ENCODE data around the gene CENPA.
"Not testable (repeated sequence)": the region's sequence is repeated elsewhere in the genome, so short reads cannot be mapped to it uniquely, and the experiment has no call there.

CENPA gene

DNA sequence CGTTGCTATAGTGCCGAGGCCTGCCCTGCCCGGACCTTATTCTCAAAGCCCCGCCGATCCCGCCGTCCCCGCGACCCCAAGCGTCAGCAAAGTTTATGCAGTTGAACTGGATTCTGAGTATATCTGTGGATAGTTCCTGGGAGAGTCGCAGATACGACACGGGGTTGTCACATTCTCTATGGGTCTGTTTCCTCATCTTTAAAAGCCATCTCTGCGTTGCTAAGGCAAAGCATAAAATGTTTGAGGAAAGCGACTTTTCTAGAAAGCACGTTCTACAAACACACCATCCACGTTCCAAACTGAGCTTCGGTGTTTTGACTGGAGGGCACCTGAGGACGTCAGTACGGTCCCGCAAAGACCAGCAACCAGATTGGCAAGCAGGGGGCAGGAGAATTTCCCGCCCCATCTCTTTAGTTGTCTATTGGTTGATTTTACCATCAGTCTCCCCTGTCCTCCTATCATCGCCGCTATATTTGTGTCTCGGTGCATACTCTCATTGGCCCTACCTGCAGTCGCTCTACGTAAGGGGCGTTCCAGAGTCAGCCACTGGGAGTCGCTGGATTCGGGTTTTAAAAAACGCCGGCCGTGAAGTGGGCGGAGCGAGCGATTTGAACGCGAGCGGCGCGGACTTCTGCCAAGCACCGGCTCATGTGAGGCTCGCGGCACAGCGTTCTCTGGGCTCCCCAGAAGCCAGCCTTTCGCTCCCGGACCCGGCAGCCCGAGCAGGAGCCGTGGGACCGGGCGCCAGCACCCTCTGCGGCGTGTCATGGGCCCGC, at the start of gene CENPA:
Gene CENPA (plus strand): TSS at position 626 of the 776 bp plus-strand sequence. CDS start 141 bp downstream, at position 767.
- peak; percentile 98 for DNase-seq

- no peak for DNase-seq
Observed at GRCh38 chr2:26737221-26737620, 48.6 kb upstream of the CENPA start.

- no peak for DNase-seq
Observed at GRCh38 chr2:26738481-26738880, 47.4 kb upstream of the CENPA start.

- no peak for DNase-seq
Observed at GRCh38 chr2:26739514-26739913, 46.3 kb upstream of the CENPA start.

- DNase-seq, result no peak
Observed at GRCh38 chr2:26740346-26740745, 45.5 kb upstream of the CENPA start.

DNA sequence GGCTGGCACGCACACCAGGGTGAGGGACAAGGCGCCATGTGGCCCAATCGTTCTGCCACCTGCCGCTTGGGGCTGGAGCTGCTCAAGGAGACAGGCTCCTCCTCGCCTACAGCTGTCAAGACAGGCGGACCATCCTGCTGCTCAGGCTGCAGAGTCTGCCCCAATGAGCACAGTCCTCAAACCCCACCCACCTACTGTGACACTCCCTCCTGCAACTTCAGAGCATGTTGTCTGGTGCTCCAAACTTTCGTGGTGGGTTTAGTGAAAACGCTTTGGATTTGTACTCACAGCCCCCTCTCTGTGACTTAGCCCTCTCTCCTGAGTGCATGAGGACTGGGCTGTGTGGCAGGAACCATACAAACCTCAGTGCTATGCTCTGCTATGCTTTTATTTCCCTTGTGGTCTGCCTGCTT, 45.0 kb upstream of the CENPA start:
- DNase-seq, result no peak

GRCh38 chr2:26742048-26742770, 43.6 kb upstream of the CENPA start:
- no peak for DNase-seq

DNA sequence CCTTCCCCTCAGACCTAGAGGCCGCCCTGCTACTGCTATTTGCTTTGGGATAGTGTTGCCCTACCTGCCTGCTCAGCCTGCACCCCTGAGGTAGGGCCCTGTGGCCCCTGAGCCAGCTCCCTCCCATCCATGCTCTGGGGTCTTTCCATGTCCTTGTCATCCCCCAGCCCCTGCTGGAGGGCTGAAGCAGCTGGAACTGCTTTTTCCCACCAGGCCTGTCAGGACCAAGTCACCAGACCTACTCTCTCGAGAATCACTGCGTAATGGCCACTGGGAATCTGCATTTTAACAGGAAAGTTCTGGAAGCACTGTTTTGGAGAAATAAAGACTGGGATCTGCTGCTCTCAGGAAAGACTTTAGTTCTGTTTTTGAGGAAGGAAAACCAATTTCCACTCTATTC, 42.0 kb upstream of the CENPA start:
- no peak for DNase-seq

GRCh38 chr2:26744953-26745352, 40.9 kb upstream of the CENPA start:
- no peak for DNase-seq

GRCh38 chr2:26745609-26746327, 40.1 kb upstream of the CENPA start:
- peak; percentile 50 for DNase-seq

- DNase-seq, result no peak
Observed at GRCh38 chr2:26746934-26747333, 38.9 kb upstream of the CENPA start.

GRCh38 chr2:26749787-26750420, 36.0 kb upstream of the CENPA start:
- DNase-seq, result not testable (repeated sequence)

DNA sequence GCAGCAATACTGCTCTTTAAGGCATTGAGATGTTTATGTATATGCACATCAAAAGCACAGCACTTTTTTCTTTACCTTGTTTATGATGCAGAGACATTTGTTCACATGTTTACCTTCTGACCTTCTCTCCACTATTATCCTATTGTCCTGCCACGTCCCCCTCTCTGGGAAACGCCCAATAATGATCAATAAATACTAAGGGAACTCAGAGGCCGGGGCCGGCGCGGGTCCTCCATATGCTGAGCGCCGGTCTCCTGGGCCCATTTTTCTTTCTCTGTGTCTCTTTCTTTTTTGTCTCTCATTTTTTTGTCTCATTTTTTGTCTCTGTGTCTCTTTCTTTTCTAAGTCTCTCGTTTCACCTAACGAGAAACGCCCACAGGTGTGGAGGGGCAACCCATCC, 35.4 kb upstream of the CENPA start:
- not testable (repeated sequence) for DNase-seq

GRCh38 chr2:26752656-26753055, 33.2 kb upstream of the CENPA start:
- DNase-seq, result no peak

- DNase-seq, result no peak
Observed at GRCh38 chr2:26754539-26754938, 31.3 kb upstream of the CENPA start.

- DNase-seq, result peak; percentile 64
Observed at GRCh38 chr2:26754972-26755670, 30.7 kb upstream of the CENPA start.

DNA sequence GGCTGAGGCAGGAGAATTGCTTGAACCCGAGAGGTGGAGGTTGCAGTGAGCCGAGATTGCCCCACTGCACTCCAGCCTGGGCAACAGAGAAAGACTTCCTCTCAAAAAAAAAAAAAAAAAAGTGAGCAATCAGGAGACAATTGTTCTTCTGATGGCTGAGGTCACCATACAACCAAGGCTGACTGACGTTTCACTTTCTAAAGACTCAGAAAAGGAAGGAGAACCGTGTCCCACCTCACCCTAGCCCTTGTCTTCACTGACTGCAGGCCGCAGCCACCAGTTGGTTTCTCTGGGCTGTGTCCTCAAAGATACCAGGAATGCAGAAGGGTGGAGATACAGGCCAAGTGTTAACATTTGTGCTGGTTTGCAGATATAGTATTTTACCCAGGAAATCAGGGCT, 29.5 kb upstream of the CENPA start:
- DNase-seq, result no peak

DNA sequence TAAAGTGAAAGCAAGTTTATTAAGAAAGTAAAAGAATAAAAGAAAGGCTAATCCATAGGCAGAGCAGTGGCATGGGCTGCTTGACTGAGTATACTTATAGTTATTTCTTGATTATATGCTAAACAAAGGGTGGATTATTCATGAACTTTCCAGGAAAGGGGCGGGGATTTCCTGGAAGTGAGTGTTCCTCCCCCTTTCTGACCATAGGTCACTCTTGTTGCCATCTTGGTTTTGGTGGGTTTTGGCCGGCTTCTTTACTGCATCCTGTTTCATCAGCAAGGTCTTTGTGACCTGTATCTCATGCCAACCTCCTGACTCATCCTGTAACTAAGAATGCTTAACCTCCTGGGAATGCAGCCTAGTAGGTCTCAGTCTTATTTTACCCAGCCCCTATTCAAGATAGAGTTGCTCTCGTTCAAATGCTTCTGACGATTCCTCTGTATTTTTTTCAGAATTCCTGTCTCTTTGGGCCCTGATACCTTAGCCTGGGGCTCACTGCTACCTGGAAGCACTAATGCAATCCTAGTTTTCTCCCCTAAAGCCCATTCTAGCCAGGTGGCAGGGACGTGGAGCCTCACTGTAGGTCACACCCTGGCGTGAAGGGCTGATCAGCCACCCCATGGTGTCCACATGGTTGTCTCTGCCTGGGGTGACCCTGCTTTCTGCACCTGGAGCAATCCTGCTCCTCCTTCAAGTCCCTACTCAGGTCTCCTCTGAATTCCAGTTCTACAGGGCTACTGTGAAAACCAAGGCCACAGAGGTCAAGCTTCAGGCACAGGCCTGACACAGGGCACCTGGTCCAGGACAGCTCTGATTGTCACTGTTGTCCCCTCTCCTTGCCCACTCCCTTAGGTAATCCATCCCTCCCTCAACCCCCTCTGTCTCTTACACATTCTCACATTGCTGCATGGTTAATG, 27.7 kb upstream of the CENPA start:
- no peak for DNase-seq

GRCh38 chr2:26758790-26759321, 27.0 kb upstream of the CENPA start:
- no peak for DNase-seq

DNA sequence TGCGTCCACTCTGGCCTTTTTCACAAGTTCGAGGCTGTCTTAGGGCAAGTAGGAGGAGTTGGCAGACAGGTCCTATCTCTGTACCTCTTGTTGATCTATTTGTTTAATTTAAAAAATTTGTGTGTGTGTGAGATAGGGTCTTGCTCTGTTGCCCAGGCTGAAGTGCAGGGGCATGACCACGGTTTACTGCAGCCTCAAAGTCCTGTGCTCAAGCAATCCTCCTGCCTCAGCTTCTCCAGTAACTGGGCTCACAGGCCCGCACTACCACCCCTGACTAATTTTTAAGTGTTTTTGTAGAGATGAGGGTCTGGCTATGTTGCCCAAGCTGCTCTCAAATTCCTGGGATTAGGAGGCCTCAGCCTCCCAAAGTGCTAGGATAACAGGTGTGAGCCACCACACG, 26.0 kb upstream of the CENPA start:
- no peak for DNase-seq

GRCh38 chr2:26760991-26761390, 24.9 kb upstream of the CENPA start:
- DNase-seq, result not testable (repeated sequence)

Data from DMS79 (cell line).